Suppressor macrophage treated with lipopolysaccharide for 4 hours (primary cell): Measurements from ENCODE around the gene VPS39.
A peak's percentile ranks its signal among the peaks of the same experiment; 100 is the strongest.

Experiments
- DNase-seq: peaks from one replicate; pipeline ENCODE4 v3.0.0-alpha.2; 2020

The VPS39 gene

GRCh38 chr15:42194513-42194912 lies 13.6 kb downstream of the VPS39 start:
- DNase-seq: peak; percentile 67

- no peak for DNase-seq
Measured at GRCh38 chr15:42193383-42193782, 14.7 kb downstream of the VPS39 start.

- DNase-seq: no peak
Measured at GRCh38 chr15:42191610-42192346, 16.3 kb downstream of the VPS39 start.

GRCh38 chr15:42190370-42190769 lies 17.7 kb downstream of the VPS39 start:
- no peak for DNase-seq

- DNase-seq: peak; percentile 75
Measured at GRCh38 chr15:42185801-42186200, 22.3 kb downstream of the VPS39 start.

- DNase-seq: no peak
Measured at GRCh38 chr15:42184736-42185135, 23.4 kb downstream of the VPS39 start.

- peak; percentile 88 for DNase-seq
Measured at GRCh38 chr15:42184296-42184695, 23.8 kb downstream of the VPS39 start.

- peak; percentile 59 for DNase-seq
Measured at GRCh38 chr15:42182961-42183360, 25.1 kb downstream of the VPS39 start.

- peak; percentile 17 for DNase-seq
Measured at GRCh38 chr15:42182328-42182886, 25.7 kb downstream of the VPS39 start.

GRCh38 chr15:42178056-42178455 lies 30.0 kb downstream of the VPS39 start:
- no peak for DNase-seq

GRCh38 chr15:42175671-42176070 lies 32.4 kb downstream of the VPS39 start:
- no peak for DNase-seq

GRCh38 chr15:42172475-42172874 lies 35.6 kb downstream of the VPS39 start:
- no peak for DNase-seq

- DNase-seq: no peak
Measured at GRCh38 chr15:42171795-42172194, 36.3 kb downstream of the VPS39 start.

- DNase-seq: peak; percentile 71
Measured at GRCh38 chr15:42171122-42171521, 37.0 kb downstream of the VPS39 start.

GRCh38 chr15:42166225-42166940 lies 41.7 kb downstream of the VPS39 start:
- DNase-seq: no peak

- DNase-seq: peak; percentile 58
Measured at GRCh38 chr15:42165106-42165505, 43.0 kb downstream of the VPS39 start.

- no peak for DNase-seq
Measured at GRCh38 chr15:42163947-42164550, 44.1 kb downstream of the VPS39 start.

- no peak for DNase-seq
Measured at GRCh38 chr15:42163291-42163690, 44.8 kb downstream of the VPS39 start.

- no peak for DNase-seq
Measured at GRCh38 chr15:42160136-42160535, 48.0 kb downstream of the VPS39 start.

GRCh38 chr15:42159381-42160015 lies 48.6 kb downstream of the VPS39 start:
- DNase-seq: no peak

- no peak for DNase-seq
Measured at GRCh38 chr15:42158941-42159340, 49.2 kb downstream of the VPS39 start.

GRCh38 chr15:42157981-42158765 lies 49.9 kb downstream of the VPS39 start:
- peak; percentile 64 for DNase-seq
